GM18499 (cell line): ENCODE data around the gene ZFP2.
"Not testable (repeated sequence)": the region's sequence is repeated elsewhere in the genome, so short reads cannot be mapped to it uniquely, and the experiment has no call there.

Experiments used
- ATAC-seq: cut with Tn5 transposase; IDR thresholded peaks from one replicate; pipeline ENCODE4 v1.9.1; 2021; ENCODE audit warnings: moderate number of reproducible peaks; ENCODE audit not compliant: insufficient read depth, unreplicated experiment

ZFP2 gene

GRCh38 chr5:178895615-178896571 is at the start of gene ZFP2:
TSS of gene ZFP2 (plus strand) at chr5:178895913. CDS start at chr5:178931314, 35,401 bp downstream.
- ATAC-seq, result no peak

DNA sequence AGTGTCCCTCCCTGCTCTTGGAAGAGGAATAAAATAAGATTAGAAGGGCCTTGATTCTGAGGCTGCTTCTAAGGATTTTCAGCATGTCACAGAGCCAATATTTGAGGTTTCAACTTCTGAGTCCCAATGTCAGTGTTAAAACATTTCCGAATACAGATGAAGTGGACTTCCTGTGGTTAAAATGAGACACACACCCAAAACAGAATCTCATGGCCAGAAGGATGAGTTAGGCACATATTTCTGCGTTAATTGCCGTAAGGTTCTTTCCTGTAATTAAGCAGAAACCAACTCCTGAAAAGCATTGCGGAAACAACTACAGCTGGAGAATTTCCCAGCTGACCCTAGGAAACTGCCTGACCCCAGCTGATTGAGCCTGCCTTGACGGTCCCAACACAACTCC is 46.4 kb upstream of the ZFP2 start:
- no peak for ATAC-seq

DNA sequence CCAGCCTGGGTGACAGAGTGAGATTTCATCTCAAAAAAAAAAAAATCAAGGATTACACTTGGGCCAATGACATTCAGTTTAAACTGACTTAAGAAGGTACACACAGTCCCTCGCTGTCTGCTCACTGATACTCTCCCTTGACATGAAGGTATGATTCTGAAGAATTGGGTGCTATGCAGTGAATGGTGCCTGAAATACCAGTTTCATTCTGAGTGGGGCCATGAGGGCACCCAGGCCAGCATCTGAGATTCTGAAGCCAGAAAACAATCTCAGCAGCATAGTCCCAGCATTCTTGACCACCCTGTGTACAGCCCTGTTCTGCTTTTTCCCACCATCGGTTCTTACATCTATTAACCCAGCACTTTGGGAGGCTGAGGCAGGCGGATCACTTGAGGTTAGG is 43.8 kb upstream of the ZFP2 start:
- ATAC-seq, result no peak

GRCh38 chr5:178854284-178854683 is 41.4 kb upstream of the ZFP2 start:
- no peak for ATAC-seq

DNA sequence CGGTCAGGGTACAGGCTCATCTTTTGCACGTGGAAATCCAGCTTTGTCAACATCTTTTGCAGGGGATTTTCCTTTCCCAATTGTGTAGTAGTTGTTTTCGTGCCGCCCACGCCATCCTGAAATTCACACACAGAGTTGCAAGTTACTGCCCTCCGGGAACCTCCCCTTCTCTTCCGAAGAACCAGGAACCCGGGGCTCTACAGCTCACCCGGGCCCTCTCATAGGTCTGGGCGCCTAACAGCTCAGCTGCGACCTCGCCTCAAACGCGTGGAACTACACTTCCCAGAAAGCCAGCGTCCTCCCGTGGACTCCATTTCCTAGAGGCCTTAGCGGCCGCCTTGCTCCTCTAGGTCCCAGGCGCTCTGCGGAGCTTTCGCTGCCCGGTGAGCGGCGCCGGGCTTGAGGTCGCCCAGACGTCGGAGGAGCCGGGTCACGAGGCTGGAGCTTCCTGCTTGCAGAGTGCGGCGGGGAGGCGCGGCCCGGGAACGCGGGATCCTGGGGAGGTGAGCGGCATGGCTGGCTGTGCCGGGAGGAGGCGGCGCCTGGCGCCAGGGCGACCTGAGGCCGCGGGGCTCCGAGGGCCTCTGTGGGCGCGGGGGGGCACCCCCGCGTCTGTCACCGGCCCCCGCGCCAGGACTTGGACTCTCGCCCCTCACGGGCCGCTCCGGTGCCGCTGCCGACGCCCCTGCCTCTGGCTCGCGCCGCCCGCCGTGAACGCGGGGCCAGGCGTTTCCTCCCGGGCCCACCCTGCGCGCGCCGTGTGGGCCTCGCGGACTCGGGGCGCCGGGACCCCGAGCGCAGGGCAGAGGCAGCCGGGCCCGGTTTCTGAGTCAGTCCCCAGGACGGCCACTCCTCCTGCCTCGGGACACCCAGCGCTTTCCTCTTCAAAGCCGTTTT is 35.8 kb upstream of the ZFP2 start, which contains the start of gene ZNF354B:
Gene ZNF354B, plus strand, starts transcription at position 329 of the 897 bp plus-strand sequence. CDS start 1,095 bp downstream, outside the sequence.
- peak; percentile 98 for ATAC-seq

DNA sequence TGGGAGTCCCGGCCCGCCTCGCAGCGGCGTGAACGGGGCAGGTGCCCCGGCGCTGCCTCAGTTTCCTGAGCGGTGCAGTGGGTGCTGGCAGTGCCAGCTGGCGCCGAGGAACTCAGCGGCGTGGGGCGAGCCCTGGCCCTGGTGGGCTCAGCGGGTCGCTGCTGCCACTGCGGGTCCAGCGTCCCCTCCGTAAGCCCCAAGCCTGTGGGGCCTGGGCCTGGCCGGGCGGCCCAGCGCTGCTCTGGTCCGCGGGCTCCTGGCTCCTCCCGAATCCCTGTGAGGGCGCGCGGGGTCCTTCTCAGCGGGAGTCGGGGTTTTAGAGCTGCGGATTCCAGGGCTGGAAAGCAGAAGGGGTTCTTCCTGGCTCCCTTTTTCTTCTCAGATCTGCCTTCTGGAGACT is 35.1 kb upstream of the ZFP2 start:
- not testable (repeated sequence) for ATAC-seq

DNA sequence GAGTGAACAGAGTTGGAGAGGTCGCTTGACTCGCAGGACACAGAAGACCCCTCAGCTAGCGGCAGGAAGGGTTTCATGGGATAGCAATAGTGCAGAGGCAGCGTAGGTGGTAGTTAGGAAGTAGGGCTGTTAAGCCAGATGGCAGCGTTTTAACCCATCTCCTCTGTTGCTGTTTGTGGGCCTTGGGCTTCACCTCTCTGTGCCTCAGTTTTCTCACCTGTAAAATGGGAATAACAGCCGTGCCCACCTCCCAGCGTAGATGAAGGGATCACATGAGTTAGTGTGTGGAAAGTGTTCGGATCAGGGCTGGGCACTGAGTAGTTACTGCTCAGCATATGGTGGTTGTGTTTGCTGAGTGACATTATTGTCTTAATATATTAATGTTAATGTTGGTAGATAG is 34.1 kb upstream of the ZFP2 start:
- ATAC-seq, result no peak

DNA sequence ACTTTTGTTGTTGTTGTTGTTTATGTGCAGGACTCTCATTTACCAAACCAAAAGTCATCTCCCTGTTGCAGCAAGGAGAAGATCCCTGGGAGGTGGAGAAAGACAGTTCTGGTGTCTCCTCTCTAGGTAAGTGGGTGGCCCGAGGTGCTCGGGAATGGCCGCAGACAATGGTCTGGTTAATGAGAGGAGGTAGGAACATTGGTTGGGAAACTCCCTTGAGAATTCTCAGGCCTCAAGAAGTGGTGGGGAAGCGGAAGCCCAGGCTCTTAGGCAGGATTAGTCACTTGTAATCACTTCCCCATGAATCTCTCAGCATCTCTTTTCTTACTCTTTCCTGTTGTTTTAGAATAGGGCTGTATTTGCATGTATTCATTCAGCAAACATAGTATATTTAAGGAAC is 28.8 kb upstream of the ZFP2 start:
- no peak for ATAC-seq

GRCh38 chr5:178869577-178869976 is 26.1 kb upstream of the ZFP2 start:
- ATAC-seq, result no peak

GRCh38 chr5:178870411-178870810 is 25.3 kb upstream of the ZFP2 start:
- ATAC-seq, result no peak

GRCh38 chr5:178872302-178872701 is 23.4 kb upstream of the ZFP2 start:
- ATAC-seq, result no peak

DNA sequence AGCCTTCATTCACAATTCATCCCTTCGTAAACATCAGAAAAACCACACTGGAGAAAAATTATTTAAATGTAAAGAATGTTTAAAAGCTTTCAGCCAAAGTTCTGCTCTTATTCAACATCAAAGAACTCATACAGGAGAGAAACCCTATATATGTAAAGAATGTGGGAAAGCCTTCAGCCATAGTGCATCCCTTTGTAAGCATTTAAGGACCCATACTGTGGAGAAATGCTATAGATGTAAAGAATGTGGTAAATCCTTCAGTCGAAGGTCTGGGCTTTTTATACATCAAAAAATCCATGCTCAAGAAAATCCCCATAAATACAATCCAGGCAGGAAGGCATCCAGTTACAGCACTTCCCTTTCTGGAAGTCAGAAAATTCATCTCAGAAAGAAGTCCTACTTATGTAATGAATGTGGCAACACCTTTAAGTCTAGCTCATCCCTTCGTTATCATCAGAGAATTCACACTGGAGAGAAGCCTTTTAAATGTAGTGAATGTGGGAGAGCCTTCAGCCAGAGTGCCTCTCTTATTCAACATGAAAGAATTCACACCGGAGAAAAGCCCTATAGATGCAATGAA is 12.5 kb upstream of the ZFP2 start:
- ATAC-seq, result not testable (repeated sequence)

- no peak for ATAC-seq
These were observed 11.8 kb upstream of the ZFP2 start for GRCh38 chr5:178883815-178884430.

GRCh38 chr5:178899289-178899688 is 3.6 kb downstream of the ZFP2 start:
- no peak for ATAC-seq

DNA sequence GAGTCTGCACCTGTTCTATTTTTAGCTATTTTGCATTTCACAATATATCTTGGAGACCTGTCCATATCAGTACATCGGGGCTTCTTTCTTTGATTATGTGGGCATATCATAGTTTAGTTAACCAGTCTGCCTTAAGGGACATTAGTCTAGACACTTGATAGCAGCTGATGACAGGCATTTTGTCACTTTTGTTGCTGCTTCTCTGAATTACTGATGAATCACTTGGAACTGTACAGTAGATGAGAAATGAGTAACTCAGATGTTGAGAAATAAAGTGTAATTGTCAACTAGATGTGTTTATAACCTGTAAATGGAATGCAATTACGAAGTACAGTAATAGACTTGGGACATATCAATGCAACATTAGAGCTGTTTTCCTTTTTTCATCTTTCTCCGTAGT is 7.1 kb downstream of the ZFP2 start:
- ATAC-seq, result no peak

- ATAC-seq, result no peak
These were observed 36.4 kb downstream of the ZFP2 start for GRCh38 chr5:178931846-178932760.

- no peak for ATAC-seq
These were observed 45.1 kb downstream of the ZFP2 start, which contains the start of gene ZNF454 for GRCh38 chr5:178940569-178941360. TSS of gene ZNF454 (plus strand) at chr5:178941198. CDS start at chr5:178942792, 1,594 bp downstream.

DNA sequence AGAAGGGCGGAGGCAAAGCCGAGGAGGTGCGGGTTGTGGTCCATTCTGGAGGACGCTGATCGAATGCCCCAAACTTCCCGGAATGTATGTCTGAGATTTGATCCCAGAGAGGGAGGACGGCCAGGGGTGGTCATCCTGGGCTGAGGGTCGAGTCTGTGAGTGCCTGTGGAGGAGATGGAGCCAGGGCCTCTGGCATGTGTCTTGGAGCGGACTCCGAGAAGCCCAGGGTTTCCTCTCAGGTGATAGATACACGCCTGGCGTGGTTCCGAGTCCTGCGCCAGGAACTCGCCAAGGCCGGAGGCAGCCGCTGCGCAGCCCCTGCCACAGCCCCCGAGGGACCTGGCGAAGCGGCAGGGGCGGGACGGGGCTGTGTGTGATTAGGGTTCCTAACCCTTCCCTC is 45.6 kb downstream of the ZFP2 start:
- ATAC-seq, result no peak
